ENCODE data around the gene ADI1. TPM values are rescaled to one million over a fixed set of nuclear protein-coding genes. Genes with fewer than 3 reads are reported as not detected.

ADI1 gene
- total and polyA plus RNA-seq, 4 donors: 56.2 to 660 (median 158) TPM

DNA sequence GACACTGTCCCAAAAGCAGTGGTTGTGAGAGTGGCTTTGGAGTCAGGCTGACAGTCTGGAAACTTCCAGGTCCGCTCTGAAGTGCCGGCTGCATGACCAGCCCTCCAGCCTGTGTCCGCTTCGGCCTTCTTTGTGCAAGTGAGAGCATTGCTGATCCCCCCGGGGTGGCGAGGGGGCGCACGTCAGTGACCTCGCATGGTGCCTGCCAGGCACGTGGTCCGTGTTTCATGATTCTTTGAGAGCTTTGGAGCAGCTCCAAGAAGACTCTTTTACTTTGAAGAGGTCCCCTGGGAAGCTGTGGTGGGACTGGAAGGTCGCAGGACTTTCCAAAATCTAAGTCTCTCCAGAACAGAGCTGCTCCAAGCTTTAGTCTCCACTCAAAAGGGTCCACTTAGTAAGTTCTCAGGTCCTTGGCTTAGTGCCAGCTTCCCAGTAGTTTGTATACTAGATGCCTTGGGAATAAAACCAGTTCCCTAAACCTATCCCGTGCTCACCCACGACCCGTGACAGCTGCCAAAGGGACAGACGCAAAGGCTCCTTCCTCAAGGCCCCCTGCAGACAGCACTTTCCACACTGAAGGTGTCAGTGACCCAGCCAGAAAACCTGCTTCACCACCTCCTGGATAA, 68.8 kb downstream of the ADI1 start:
- 91% methylated on average over 16 of the region's 16 CpGs for WGBS
- Histone ChIP-seq H3K9ac (ENCODE audit: low read depth in 1 of 2, low read length in 2 of 2) (no peak overlapping the region), H3K27ac (ENCODE audit: low read depth in 1 of 2, low read length in 2 of 2) (no peak overlapping the region), H3K27me3 (ENCODE audit: control insufficient read depth in 4 of 4, insufficient read depth in 4 of 4, low read length in 3 of 4) (no peaks in the 10 kb centered on the region), H3K4me3 (ENCODE audit: low read depth in 1 of 3, low read length in 3 of 3) (no peak overlapping the region), H3K9me3 (ENCODE audit: control insufficient read depth in 4 of 4, low read length in 3 of 4) (no peaks in the 10 kb centered on the region), H3K36me3 (ENCODE audit: control insufficient read depth in 4 of 4, insufficient read depth in 3 of 4, low read depth in 1 of 4, low read length in 3 of 4) (peaks cover 4 to 54% (median 23%) of the 10 kb centered on the region in 4 donors), H3K4me1 (ENCODE audit: control insufficient read depth in 4 of 4, insufficient read depth in 4 of 4, low read length in 3 of 4) (no peaks in the 10 kb centered on the region)
- TF ChIP-seq, protein P1, sequence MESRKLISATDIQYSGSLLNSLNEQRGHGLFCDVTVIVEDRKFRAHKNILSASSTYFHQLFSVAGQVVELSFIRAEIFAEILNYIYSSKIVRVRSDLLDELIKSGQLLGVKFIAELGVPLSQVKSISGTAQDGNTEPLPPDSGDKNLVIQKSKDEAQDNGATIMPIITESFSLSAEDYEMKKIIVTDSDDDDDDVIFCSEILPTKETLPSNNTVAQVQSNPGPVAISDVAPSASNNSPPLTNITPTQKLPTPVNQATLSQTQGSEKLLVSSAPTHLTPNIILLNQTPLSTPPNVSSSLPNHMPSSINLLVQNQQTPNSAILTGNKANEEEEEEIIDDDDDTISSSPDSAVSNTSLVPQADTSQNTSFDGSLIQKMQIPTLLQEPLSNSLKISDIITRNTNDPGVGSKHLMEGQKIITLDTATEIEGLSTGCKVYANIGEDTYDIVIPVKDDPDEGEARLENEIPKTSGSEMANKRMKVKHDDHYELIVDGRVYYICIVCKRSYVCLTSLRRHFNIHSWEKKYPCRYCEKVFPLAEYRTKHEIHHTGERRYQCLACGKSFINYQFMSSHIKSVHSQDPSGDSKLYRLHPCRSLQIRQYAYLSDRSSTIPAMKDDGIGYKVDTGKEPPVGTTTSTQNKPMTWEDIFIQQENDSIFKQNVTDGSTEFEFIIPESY (IDR thresholded peaks at IDR 0.05): no peak
- TF ChIP-seq HNF4A (conservative IDR thresholded peaks at IDR 0.05) (no peak), RAD21 (IDR thresholded peaks at IDR 0.05) (no peak), YY1 (IDR thresholded peaks at IDR 0.05) (no peak), TAF1 (conservative IDR thresholded peaks at IDR 0.05) (no peak), REST (IDR thresholded peaks at IDR 0.05) (no peak), EGR1 (IDR thresholded peaks at IDR 0.05; ENCODE audit: low read depth in 2 of 2) (no peak), JUND (IDR thresholded peaks at IDR 0.05) (no peak), FOXA1 (IDR thresholded peaks at IDR 0.05) (no peak), NR2F2 (IDR thresholded peaks at IDR 0.05) (no peak), HNF4G (IDR thresholded peaks at IDR 0.05) (no peak), RXRA (IDR thresholded peaks at IDR 0.05) (no peak), GABPA (IDR thresholded peaks at IDR 0.05 in 1 of 2, conservative IDR thresholded peaks at IDR 0.05 in 1 of 2) (no peak), FOXA2 (IDR thresholded peaks at IDR 0.05) (no peak), SP1 (IDR thresholded peaks at IDR 0.05) (no peak)
- TF ChIP-seq, protein P2, sequence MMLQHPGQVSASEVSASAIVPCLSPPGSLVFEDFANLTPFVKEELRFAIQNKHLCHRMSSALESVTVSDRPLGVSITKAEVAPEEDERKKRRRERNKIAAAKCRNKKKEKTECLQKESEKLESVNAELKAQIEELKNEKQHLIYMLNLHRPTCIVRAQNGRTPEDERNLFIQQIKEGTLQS (IDR thresholded peaks at IDR 0.05): no peak
- TF ChIP-seq, protein P3, sequence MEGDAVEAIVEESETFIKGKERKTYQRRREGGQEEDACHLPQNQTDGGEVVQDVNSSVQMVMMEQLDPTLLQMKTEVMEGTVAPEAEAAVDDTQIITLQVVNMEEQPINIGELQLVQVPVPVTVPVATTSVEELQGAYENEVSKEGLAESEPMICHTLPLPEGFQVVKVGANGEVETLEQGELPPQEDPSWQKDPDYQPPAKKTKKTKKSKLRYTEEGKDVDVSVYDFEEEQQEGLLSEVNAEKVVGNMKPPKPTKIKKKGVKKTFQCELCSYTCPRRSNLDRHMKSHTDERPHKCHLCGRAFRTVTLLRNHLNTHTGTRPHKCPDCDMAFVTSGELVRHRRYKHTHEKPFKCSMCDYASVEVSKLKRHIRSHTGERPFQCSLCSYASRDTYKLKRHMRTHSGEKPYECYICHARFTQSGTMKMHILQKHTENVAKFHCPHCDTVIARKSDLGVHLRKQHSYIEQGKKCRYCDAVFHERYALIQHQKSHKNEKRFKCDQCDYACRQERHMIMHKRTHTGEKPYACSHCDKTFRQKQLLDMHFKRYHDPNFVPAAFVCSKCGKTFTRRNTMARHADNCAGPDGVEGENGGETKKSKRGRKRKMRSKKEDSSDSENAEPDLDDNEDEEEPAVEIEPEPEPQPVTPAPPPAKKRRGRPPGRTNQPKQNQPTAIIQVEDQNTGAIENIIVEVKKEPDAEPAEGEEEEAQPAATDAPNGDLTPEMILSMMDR (IDR thresholded peaks at IDR 0.05; ENCODE audit: low read depth, low read length, missing input control): no peak
- TF ChIP-seq, protein P4, sequence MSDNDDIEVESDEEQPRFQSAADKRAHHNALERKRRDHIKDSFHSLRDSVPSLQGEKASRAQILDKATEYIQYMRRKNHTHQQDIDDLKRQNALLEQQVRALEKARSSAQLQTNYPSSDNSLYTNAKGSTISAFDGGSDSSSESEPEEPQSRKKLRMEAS (IDR thresholded peaks at IDR 0.05): no peak
- DNase-seq (ENCODE audit: low spot score): no peak
